Measurements from ENCODE around the gene BDH1.
"Not testable (repeated sequence)": the region's sequence is repeated elsewhere in the genome, so short reads cannot be mapped to it uniquely, and the experiment has no call there.

Gene BDH1, protein sequence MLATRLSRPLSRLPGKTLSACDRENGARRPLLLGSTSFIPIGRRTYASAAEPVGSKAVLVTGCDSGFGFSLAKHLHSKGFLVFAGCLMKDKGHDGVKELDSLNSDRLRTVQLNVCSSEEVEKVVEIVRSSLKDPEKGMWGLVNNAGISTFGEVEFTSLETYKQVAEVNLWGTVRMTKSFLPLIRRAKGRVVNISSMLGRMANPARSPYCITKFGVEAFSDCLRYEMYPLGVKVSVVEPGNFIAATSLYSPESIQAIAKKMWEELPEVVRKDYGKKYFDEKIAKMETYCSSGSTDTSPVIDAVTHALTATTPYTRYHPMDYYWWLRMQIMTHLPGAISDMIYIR

DNA sequence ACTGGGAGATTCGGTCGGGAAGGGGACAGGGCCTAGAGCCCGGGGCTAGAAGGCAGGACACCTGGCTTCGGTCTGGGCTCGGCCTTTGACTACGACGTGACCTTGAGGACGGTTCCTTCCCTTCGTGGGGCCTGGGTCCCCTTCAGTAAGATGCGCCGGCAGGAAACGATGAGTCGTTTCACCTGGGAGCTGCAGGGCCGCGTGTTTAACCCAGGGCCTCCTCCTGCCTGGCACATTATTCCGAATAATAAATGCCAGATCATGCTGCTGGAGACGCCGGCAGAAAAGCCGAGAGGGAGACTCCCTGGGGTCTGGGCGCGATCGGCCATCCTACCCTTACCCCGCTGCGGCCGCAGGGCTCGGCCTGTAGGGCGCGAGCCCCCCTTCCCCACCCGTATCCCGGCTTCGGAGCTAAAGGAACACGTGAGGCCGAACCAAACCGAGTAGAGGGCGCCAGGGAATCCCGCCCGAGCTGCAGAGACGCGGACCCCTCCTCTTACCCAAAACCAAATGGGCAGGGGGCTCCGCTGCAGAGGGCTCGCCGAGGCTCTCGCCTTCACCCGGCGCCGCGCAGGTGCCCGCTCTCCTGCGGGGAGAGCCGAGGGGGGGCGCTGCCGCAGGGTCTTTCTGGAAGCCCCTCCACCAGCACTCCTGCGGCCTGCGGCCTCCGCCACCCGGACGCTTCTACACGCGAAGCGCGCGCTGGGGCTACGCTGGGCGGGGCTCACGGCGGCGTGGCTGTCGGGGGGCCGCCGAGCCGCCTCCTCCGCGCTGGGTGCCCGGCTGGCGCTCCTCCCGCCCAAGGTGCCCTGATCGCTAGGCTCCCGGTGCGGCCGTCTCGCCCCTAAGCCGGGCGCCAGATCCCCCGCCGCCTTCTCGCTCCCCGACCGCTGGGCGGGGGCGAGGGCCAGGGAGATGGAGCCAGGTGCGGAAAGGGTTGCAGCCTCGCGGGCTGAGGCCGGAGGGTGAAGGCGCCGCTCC lies at the start of gene BDH1:
TSS of gene BDH1 (minus strand) at position 688 of the 981 bp plus-strand sequence. CDS start 9,525 bp downstream, outside the sequence.
- TF ChIP-seq GLIS3 (CRISPR knock-in tag; IDR thresholded peaks at IDR 0.05), result no peak
- no peak for TF ChIP-seq ARNTL (CRISPR knock-in tag; IDR thresholded peaks at IDR 0.05; ENCODE audit: borderline replicate concordance, low read depth)
- TF ChIP-seq, protein P1, sequence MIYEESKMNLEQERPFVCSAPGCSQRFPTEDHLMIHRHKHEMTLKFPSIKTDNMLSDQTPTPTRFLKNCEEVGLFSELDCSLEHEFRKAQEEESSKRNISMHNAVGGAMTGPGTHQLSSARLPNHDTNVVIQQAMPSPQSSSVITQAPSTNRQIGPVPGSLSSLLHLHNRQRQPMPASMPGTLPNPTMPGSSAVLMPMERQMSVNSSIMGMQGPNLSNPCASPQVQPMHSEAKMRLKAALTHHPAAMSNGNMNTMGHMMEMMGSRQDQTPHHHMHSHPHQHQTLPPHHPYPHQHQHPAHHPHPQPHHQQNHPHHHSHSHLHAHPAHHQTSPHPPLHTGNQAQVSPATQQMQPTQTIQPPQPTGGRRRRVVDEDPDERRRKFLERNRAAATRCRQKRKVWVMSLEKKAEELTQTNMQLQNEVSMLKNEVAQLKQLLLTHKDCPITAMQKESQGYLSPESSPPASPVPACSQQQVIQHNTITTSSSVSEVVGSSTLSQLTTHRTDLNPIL (CRISPR knock-in tag; IDR thresholded peaks at IDR 0.05; ENCODE audit: low read depth), result no peak
- TF ChIP-seq ESRRG (CRISPR knock-in tag; IDR thresholded peaks at IDR 0.05), result no peak
- TF ChIP-seq, protein P2, sequence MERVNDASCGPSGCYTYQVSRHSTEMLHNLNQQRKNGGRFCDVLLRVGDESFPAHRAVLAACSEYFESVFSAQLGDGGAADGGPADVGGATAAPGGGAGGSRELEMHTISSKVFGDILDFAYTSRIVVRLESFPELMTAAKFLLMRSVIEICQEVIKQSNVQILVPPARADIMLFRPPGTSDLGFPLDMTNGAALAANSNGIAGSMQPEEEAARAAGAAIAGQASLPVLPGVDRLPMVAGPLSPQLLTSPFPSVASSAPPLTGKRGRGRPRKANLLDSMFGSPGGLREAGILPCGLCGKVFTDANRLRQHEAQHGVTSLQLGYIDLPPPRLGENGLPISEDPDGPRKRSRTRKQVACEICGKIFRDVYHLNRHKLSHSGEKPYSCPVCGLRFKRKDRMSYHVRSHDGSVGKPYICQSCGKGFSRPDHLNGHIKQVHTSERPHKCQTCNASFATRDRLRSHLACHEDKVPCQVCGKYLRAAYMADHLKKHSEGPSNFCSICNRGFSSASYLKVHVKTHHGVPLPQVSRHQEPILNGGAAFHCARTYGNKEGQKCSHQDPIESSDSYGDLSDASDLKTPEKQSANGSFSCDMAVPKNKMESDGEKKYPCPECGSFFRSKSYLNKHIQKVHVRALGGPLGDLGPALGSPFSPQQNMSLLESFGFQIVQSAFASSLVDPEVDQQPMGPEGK (CRISPR knock-in tag; IDR thresholded peaks at IDR 0.05; ENCODE audit: borderline replicate concordance), result no peak
- no peak for TF ChIP-seq ISL1 (CRISPR knock-in tag; IDR thresholded peaks at IDR 0.05)
- no peak for TF ChIP-seq PPARA (CRISPR knock-in tag; IDR thresholded peaks at IDR 0.05; ENCODE audit: borderline replicate concordance)
- peak; percentile 44 for ATAC-seq

DNA sequence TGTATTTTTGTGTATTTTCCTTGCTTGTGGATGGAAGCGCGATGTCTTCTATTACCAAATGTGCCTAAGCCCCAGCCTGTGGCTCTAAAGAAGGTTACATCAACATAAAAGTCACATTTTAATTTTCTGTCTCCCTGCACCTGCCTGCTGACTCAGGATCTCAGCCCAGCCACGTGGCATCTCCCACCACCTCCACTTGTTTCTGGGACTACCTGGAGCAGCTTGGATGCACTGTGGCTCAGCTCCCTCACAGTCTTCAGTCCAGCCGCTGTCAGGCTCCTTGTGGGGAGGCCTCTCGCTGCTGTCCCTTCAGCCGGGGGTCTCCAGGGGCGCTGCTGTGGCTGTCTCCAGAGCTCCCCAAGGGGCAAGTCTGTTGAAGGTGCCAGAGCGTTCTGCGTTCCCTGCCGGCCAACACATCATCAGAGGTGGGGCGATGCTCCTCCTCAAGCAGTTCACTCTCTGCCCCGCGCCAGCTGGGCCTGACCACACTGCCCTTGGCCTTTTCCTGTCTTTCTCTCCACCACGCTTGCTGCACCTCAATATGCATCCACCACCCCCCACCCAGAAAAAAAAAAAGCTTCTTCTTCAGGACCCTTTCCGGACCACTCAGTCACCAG lies 47.7 kb upstream of the BDH1 start:
- no peak for ATAC-seq
- TF ChIP-seq, protein P3, sequence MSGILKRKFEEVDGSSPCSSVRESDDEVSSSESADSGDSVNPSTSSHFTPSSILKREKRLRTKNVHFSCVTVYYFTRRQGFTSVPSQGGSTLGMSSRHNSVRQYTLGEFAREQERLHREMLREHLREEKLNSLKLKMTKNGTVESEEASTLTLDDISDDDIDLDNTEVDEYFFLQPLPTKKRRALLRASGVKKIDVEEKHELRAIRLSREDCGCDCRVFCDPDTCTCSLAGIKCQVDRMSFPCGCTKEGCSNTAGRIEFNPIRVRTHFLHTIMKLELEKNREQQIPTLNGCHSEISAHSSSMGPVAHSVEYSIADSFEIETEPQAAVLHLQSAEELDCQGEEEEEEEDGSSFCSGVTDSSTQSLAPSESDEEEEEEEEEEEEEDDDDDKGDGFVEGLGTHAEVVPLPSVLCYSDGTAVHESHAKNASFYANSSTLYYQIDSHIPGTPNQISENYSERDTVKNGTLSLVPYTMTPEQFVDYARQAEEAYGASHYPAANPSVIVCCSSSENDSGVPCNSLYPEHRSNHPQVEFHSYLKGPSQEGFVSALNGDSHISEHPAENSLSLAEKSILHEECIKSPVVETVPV (CRISPR knock-in tag; IDR thresholded peaks at IDR 0.05), result no peak
- TF ChIP-seq ESRRG (CRISPR knock-in tag; IDR thresholded peaks at IDR 0.05) (no peak), GLIS3 (CRISPR knock-in tag; IDR thresholded peaks at IDR 0.05) (no peak), ZNF565 (CRISPR knock-in tag; conservative IDR thresholded peaks at IDR 0.05; ENCODE audit: low read depth) (no peak), CSDC2 (CRISPR knock-in tag; IDR thresholded peaks at IDR 0.05) (no peak), ZC3H10 (CRISPR knock-in tag; IDR thresholded peaks at IDR 0.05) (no peak), ARNTL (CRISPR knock-in tag; IDR thresholded peaks at IDR 0.05; ENCODE audit: borderline replicate concordance, low read depth) (no peak), SNAI2 (CRISPR knock-in tag; IDR thresholded peaks at IDR 0.05) (no peak), ZNF8 (CRISPR knock-in tag; IDR thresholded peaks at IDR 0.05) (no peak), BACH2 (CRISPR knock-in tag; IDR thresholded peaks at IDR 0.05; ENCODE audit: borderline replicate concordance) (no peak)
- TF ChIP-seq, protein P2 (CRISPR knock-in tag; IDR thresholded peaks at IDR 0.05; ENCODE audit: borderline replicate concordance), result no peak
- TF ChIP-seq, protein P4, sequence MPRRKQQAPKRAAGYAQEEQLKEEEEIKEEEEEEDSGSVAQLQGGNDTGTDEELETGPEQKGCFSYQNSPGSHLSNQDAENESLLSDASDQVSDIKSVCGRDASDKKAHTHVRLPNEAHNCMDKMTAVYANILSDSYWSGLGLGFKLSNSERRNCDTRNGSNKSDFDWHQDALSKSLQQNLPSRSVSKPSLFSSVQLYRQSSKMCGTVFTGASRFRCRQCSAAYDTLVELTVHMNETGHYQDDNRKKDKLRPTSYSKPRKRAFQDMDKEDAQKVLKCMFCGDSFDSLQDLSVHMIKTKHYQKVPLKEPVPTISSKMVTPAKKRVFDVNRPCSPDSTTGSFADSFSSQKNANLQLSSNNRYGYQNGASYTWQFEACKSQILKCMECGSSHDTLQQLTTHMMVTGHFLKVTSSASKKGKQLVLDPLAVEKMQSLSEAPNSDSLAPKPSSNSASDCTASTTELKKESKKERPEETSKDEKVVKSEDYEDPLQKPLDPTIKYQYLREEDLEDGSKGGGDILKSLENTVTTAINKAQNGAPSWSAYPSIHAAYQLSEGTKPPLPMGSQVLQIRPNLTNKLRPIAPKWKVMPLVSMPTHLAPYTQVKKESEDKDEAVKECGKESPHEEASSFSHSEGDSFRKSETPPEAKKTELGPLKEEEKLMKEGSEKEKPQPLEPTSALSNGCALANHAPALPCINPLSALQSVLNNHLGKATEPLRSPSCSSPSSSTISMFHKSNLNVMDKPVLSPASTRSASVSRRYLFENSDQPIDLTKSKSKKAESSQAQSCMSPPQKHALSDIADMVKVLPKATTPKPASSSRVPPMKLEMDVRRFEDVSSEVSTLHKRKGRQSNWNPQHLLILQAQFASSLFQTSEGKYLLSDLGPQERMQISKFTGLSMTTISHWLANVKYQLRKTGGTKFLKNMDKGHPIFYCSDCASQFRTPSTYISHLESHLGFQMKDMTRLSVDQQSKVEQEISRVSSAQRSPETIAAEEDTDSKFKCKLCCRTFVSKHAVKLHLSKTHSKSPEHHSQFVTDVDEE (CRISPR knock-in tag; IDR thresholded peaks at IDR 0.05), result no peak

DNA sequence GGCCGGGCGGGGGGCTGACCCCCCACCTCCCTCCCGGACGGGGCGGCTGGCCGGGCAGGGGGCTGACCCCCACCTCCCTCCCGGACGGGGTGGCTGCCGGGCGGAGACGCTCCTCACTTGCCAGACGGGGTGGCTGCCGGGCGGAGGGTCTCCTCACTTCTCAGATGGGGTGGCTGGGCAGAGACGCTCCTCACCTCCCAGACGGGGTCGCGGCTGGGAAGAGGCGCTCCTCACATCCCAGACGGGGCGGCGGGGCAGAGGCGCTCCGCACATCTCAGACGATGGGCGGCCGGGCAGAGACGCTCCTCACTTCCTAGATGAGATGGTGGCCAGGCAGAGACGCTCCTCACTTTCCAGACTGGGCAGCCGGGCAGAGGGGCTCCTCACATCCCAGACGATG lies 46.6 kb upstream of the BDH1 start:
- not testable (repeated sequence) for ATAC-seq

DNA sequence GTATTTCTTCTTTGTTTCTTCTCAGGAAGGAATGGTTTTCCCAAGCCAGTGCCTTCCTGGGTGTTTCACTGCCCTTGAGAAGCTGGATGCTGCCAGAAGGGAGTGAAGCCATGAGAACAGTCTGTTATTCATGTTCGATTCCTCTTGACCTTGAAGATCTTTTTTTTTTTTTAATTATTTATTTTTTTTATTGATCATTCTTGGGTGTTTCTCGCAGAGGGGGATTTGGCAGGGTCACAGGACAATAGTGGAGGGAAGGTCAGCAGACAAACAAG lies 45.7 kb upstream of the BDH1 start:
- not testable (repeated sequence) for ATAC-seq
